Effector memory CD8-positive, alpha-beta T cell (primary cell): ENCODE results near the gene MRPL53.

ENCODE experiments used
- ATAC-seq: fragments of 150-1000 bp; cut with Tn5 transposase; replicated peaks from 2 replicates; pipeline ENCODE4 v1.10.0; 2021; ENCODE audit warnings: mild to moderate bottlenecking, moderate library complexity
- DNase-seq, 3 experiments: peaks; one replicate each; pipeline ENCODE4 v3.0.0; 2021
- H3K27ac Mint-ChIP-seq, 2 donors: one replicate each; pipeline ENCODE4 v1.8.0; 2022; ENCODE audit warnings: mild to moderate bottlenecking in 2 of 2, mixed read lengths in 2 of 2, moderate library complexity in 2 of 2
- H3K27me3 Mint-ChIP-seq, 2 donors: one replicate each; pipeline ENCODE4 v1.8.0; 2022; ENCODE audit warnings: mixed read lengths in 2 of 2
- H3K36me3 Mint-ChIP-seq: one replicate; pipeline ENCODE4 v1.8.0; 2022; ENCODE audit warnings: mild to moderate bottlenecking, moderate library complexity, mixed read lengths; ENCODE audit not compliant: insufficient read depth
- H3K4me1 Mint-ChIP-seq, 2 donors: one replicate each; pipeline ENCODE4 v1.8.0; 2022; ENCODE audit warnings: low read depth in 2 of 2, mixed read lengths in 2 of 2
- H3K4me3 Mint-ChIP-seq, 2 donors: one replicate each; pipeline ENCODE4 v1.8.0; 2022; ENCODE audit warnings: mild to moderate bottlenecking in 2 of 2, mixed read lengths in 2 of 2, moderate library complexity in 2 of 2
- H3K9me3 Mint-ChIP-seq, 2 donors: one replicate each; pipeline ENCODE4 v1.8.0; 2022; ENCODE audit warnings: mixed read lengths in 2 of 2

Gene MRPL53

DNA sequence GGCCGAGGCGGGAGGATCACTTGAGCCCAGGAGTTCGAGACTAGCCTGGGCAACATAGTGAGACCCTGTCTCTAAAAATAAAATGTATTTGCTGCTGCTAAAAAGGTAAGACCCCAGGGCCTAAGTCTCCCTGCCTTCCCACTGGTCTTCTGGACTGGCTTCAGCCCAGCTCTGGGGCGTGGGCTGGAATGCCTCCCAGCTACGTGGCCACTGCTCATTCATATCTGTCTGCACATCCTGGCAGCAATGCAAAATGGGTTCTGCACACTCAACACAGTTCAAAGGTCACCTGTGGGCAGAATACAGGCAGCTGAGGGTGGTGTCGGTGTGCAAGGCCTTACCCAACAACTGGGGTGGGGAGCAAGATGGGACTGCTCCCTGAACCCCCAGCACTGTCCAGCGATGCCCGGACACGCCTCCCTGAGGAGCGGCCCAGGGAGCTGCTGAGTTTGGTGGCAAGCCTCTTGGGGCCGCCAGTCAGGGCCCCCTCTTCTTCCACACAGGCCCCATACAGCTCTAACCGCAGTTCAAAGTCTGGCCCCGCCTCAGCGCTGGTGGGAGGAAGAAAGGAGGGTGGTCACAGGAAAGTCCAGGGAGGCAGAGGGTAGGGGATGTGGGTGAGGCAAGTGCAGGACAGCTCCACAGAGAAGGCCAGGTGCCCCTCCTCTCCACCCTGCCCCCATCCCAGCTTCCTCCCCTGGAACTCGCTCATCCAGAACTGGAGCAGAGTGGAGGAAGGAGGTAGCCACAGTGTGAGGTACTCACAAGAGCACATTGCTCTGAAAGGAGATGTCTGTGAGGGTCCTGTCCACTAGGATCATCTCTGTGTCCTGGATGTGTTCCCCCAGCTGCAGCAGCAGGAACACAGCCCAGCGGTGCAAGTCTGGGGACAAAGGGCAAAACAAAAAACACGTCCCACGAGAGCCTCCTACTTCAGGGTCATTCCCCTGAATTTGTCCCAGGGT, 42.7 kb downstream of the MRPL53 start:
- Mint-ChIP-seq H3K9me3 (no peaks in the 10 kb centered on the region), H3K4me3 (no peak overlapping the region), H3K27me3 (no peaks in the 10 kb centered on the region), H3K4me1 (peaks cover 0 to 3% of the 10 kb centered on the region in 2 donors), H3K27ac (peak overlapping the region; percentile 49 to 58), H3K36me3 (no peaks in the 10 kb centered on the region)
- ATAC-seq = no peak
- DNase-seq = no peak

GRCh38 chr2:74428675-74429074, 43.8 kb downstream of the MRPL53 start:
- H3K4me1 Mint-ChIP-seq = peaks cover 0 to 4% of the 10 kb centered on the region in 2 donors
- no peaks in the 10 kb centered on the region for H3K27me3 Mint-ChIP-seq
- H3K36me3 Mint-ChIP-seq = no peaks in the 10 kb centered on the region
- no peaks in the 10 kb centered on the region for H3K9me3 Mint-ChIP-seq
- ATAC-seq = no peak
- H3K27ac Mint-ChIP-seq = no peak overlapping the region
- no peak for DNase-seq
- no peak overlapping the region for H3K4me3 Mint-ChIP-seq

DNA sequence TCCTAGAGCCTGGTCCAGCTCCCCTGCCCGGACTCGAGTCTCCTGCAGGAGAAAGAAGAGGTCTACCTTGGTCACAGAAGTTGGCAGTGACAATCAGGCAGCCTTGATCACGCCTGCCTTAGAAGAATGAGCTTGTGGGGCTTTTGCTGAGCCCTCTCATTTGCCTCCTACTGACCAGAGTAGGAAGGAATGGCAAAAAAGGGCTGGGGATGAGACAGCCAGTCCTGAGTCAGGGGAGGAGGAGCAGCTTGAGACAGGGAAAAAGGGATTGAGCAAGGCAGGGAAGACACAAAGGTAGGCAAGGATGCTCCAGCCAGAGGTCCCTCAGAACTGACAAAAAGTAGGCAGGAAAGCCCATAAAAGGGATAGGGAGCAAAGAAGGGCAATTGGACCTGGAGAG, 44.9 kb downstream of the MRPL53 start:
- H3K4me3 Mint-ChIP-seq = no peak overlapping the region
- H3K4me1 Mint-ChIP-seq = peaks cover 7 to 12% of the 10 kb centered on the region in 2 donors
- peaks cover 5% of the 10 kb centered on the region for H3K36me3 Mint-ChIP-seq
- H3K9me3 Mint-ChIP-seq = no peaks in the 10 kb centered on the region
- H3K27me3 Mint-ChIP-seq = no peaks in the 10 kb centered on the region
- H3K27ac Mint-ChIP-seq = no peak overlapping the region
- DNase-seq (no peak), ATAC-seq (no peak)

DNA sequence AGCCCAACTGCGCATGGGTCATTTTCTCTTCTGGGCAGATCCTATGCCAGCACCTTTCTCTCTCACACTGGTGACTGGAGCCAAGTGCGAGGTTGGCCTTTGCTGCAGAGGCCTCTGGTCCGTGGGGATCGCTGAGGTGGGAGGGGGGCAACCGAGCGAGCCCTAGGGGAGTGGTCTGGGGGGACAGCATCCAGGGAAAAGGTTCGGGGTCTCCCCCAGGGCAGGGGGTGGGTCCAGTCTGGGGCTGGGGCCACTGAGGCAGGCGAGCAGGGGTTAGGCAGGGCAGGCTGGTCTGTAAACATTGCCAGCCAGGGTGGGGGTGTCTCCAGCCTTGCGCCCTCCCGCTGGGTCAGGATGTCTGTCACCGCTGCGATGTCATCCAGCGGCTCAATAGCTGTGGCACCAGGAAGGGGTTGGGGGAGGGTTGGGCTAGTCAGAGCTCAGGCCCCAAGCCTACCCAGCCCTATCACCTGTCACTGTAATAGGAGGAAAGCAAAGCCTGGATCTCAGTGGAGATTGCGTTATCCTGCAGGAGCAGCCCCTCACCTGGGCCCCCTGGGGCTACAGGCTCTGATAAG, 46.2 kb downstream of the MRPL53 start:
- Mint-ChIP-seq H3K4me3 (no peak overlapping the region), H3K4me1 (peaks cover 16 to 20% of the 10 kb centered on the region in 2 donors), H3K27ac (no peak overlapping the region), H3K27me3 (no peaks in the 10 kb centered on the region), H3K36me3 (peaks cover 18% of the 10 kb centered on the region), H3K9me3 (no peaks in the 10 kb centered on the region)
- DNase-seq (no peak), ATAC-seq (no peak)

DNA sequence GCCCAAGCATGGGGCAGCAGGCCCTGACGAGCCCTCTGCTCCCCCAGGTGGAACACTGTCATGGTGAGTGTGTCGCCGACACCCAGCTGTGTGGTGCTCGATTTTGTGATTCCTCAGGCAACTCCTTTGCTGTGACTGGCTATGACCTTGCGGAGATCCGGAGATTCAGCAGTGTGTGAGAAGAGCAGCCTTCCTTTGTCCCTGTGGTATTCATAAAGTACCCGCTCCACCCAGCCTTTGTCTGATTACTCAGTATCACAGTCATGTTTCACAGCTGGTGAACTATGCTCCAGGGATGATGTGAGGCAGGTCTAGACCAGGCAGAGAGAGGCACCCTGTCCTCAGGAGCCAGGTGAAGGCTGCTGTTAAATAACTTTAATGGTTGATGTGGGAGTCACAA, 47.0 kb downstream of the MRPL53 start:
- peaks cover 19 to 25% of the 10 kb centered on the region in 2 donors for H3K4me1 Mint-ChIP-seq
- DNase-seq = no peak
- H3K9me3 Mint-ChIP-seq = no peaks in the 10 kb centered on the region
- ATAC-seq = no peak
- H3K36me3 Mint-ChIP-seq = peaks cover 21% of the 10 kb centered on the region
- no peak overlapping the region for H3K4me3 Mint-ChIP-seq
- H3K27me3 Mint-ChIP-seq = no peaks in the 10 kb centered on the region
- peak overlapping the region in 1 of 2 donors; percentile 15 for H3K27ac Mint-ChIP-seq

GRCh38 chr2:74424995-74425406, 47.5 kb downstream of the MRPL53 start:
- Mint-ChIP-seq H3K9me3 (no peaks in the 10 kb centered on the region), H3K4me3 (no peak overlapping the region), H3K27me3 (no peaks in the 10 kb centered on the region), H3K4me1 (peaks cover 19 to 25% of the 10 kb centered on the region in 2 donors), H3K27ac (peak overlapping the region in 1 of 2 donors; percentile 31), H3K36me3 (peaks cover 21% of the 10 kb centered on the region)
- DNase-seq (no peak), ATAC-seq (no peak)

DNA sequence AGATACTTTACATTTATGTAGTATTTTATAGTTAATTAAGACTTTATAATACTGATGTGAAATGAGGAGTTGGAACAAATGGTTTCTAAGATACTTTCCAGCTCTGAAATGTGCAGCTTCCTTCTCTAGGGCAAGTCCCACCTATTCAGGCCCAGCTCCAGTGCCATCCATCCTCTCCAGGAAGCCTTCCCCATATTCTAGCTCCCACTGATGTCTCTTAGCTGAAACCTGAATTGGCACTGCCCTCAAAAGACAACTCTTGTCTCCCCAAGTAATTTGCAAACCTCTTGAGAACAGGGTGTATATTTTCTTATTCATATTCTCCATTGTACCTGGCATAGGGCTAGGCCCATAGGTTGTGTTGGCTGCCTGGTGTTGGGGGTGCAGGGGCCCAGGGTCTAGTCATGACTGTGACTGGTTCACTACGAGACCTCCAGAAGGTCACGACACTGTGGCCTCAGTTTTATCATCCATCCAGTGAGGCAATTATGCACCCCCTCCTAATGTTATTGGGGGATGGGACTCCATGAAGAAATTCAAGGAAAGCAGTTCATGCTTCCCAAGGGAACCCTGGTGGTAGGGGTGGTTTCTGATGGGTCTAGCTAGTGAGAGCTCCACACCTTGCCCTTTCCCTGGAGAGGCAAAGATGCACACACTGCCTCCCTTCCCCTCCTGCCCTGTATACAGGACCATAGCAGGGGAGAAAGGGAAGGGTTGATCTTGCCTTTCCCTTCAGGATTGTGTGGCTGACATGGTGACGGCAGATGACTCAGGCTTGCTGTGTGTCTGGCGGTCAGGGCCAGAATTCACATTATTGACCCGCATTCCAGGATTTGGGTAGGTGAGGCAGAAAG, 48.1 kb downstream of the MRPL53 start:
- DNase-seq = no peak
- no peak for ATAC-seq
- H3K4me3 Mint-ChIP-seq = no peak overlapping the region
- H3K9me3 Mint-ChIP-seq = no peaks in the 10 kb centered on the region
- H3K27me3 Mint-ChIP-seq = no peaks in the 10 kb centered on the region
- H3K4me1 Mint-ChIP-seq = peaks cover 19 to 25% of the 10 kb centered on the region in 2 donors
- H3K27ac Mint-ChIP-seq = peak overlapping the region in 1 of 2 donors; percentile 31
- H3K36me3 Mint-ChIP-seq = peaks cover 21% of the 10 kb centered on the region

DNA sequence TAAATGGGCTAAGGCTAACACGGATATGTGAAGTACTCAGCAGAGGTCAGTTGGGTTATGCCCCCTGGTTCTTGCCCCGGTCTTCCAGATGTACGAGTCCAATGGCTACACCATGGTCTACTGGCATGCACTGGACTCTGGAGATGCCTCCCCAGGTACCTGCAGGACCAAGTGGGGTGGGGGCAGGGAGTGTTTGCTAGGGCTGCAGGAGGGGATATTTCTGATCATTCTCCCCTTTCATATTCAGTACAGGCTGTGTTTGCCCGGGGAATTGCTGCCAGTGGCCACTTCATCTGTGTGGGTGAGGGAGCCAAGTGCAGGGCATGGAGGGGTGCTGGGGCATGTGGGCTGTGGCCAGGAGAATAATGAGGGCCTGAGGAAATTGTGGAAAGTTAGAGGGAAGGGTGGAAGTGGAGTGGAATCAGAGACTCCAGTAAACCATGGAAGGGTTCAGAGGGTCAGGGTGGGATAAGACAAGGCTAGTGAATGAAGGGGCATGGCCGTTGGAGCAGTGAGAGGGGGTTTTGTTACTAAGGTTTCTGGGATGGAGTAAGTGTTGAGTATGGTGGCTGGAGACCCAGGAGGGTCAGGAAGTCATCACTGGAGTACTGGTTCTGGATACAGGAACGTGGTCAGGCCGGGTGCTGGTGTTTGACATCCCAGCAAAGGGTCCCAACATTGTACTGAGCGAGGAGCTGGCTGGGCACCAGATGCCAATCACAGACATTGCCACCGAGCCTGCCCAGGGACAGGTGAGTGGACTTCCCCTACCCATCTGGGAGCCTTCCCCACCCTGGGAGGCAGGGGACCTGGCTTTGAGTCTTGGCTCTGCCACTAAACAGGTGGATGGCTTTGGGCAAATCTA, 49.0 kb downstream of the MRPL53 start:
- no peak for DNase-seq
- H3K4me1 Mint-ChIP-seq = peaks cover 19 to 25% of the 10 kb centered on the region in 2 donors
- no peaks in the 10 kb centered on the region for H3K9me3 Mint-ChIP-seq
- peaks cover 21% of the 10 kb centered on the region for H3K36me3 Mint-ChIP-seq
- H3K27ac Mint-ChIP-seq = peak overlapping the region; percentile 95 to 98
- peak overlapping the region; percentile 95 to 100 for H3K4me3 Mint-ChIP-seq
- H3K27me3 Mint-ChIP-seq = no peaks in the 10 kb centered on the region
- ATAC-seq = no peak
